GM12878 (cell line): ENCODE results near the gene DUOX2. TPM values are rescaled to one million over a fixed set of nuclear protein-coding genes. Genes with fewer than 3 reads are reported as not detected.

Experiments used
- ATAC-seq: fragments of 200-7000 bp; cut with Tn5 transposase; 3 replicates; pipeline ENCODE4 v1.9.1; 2020; ENCODE audit warnings: mild to moderate bottlenecking, moderate library complexity
- BruUV-seq: library from RNA; stranded (reverse); fragments of 400-500 nt; replicated peaks from 2 replicates; lab custom pipeline; 2021; lab: Mats Ljungman, UMichigan
- CTCF ChIA-PET: fragments of 300-600 bp; sonication (Branson Sonifier 250); formaldehyde crosslinking; extraction: SDS; loops from one replicate; lab custom pipeline; 2021; ENCODE audit warnings: inconsistent platforms; lab: Yijun Ruan, JAX
- POLR2A ChIA-PET: fragments of 350-600 bp; formaldehyde crosslinking; extraction: SDS; loops from one replicate; lab custom pipeline; 2021; ENCODE audit warnings: inconsistent platforms; lab: Charles Lee
- RAD21 ChIA-PET: fragments of 300-600 bp; sonication (Branson Sonifier 250); formaldehyde crosslinking; loops from one replicate; lab custom pipeline; 2023; ENCODE audit warnings: antibody characterized with exemption; ENCODE audit not compliant: unreplicated experiment; lab: Charles Lee
- SMC1A ChIA-PET: fragments of 300-600 bp; sonication (Branson Sonifier 250); formaldehyde crosslinking; loops from one replicate; lab custom pipeline; 2023; ENCODE audit not compliant: unreplicated experiment, uncharacterized antibody; lab: Charles Lee
- DNase-seq: peaks from one replicate; pipeline ENCODE4 v3.0.0-alpha.2; 2011; ENCODE audit warnings: low read depth, low spot score
- FAIRE-seq: peaks from 3 replicates; lab custom pipeline; 2011; peaks lifted over from hg19 to GRCh38; lab: Jason Lieb, UNC
- H2AFZ ChIP-seq: 2 replicates; pipeline ENCODE4 v1.6.0; 2011; ENCODE audit warnings: low read depth, low read length, control low read depth; ENCODE audit not compliant: control insufficient read depth
- H3K27ac ChIP-seq: 2 replicates; pipeline ENCODE4 v1.5.1; 2011; ENCODE audit warnings: control low read depth; ENCODE audit not compliant: control insufficient read depth, insufficient read depth
- H3K27me3 ChIP-seq, 2 experiments: replicated peaks in 1 of 2; 2 replicates each; pipeline versions ENCODE4 v1.6.0 to v1.6.1; 2011; ENCODE audit warnings: low read length in 1 of 2; ENCODE audit not compliant: control insufficient read depth in 2 of 2, insufficient read depth in 2 of 2
- H3K36me3 ChIP-seq, 2 experiments: 2 replicates each; pipeline ENCODE4 v1.5.1; 2011; ENCODE audit warnings: low read length in 1 of 2; ENCODE audit not compliant: control insufficient read depth in 2 of 2, insufficient read depth in 2 of 2
- H3K4me1 ChIP-seq: 2 replicates; pipeline ENCODE4 v1.6.1; 2011; ENCODE audit warnings: mild to moderate bottlenecking, low read length, moderate library complexity, mixed read lengths; ENCODE audit not compliant: control insufficient read depth, insufficient read depth
- H3K4me2 ChIP-seq: 2 replicates; pipeline ENCODE4 v1.6.0; 2011; ENCODE audit warnings: control low read depth; ENCODE audit not compliant: control insufficient read depth, insufficient read depth
- H3K4me3 ChIP-seq: fragments of 200-600 bp; sonication (generic); 2 replicates; pipeline ENCODE4 v1.5.1; 2016
- H3K79me2 ChIP-seq: 2 replicates; pipeline ENCODE4 v1.6.0; 2011; ENCODE audit warnings: low read length; ENCODE audit not compliant: control insufficient read depth, insufficient read depth
- H3K9ac ChIP-seq: 2 replicates; pipeline ENCODE4 v1.8.0; 2011; ENCODE audit warnings: low read length, control low read depth, mixed read lengths; ENCODE audit not compliant: control insufficient read depth, insufficient read depth
- H3K9me3 ChIP-seq: replicated peaks from 3 replicates; pipeline ENCODE4 v1.5.1; 2011; ENCODE audit warnings: mild to moderate bottlenecking, low read length; ENCODE audit not compliant: control insufficient read depth, insufficient read depth
- H4K20me1 ChIP-seq: 2 replicates; pipeline ENCODE4 v1.6.0; 2011; ENCODE audit not compliant: control insufficient read depth, insufficient read depth
- NFIC ChIP-seq: IDR thresholded peaks from 2 replicates; pipeline ENCODE4 v1.6.1; 2012; ENCODE audit warnings: low read depth, mild to moderate bottlenecking, inconsistent platforms, low read length, moderate library complexity
- NR2C1 ChIP-seq: fragments of 450-650 bp; IDR thresholded peaks from 2 replicates; pipeline ENCODE4 v1.6.1; 2017; ENCODE audit warnings: antibody characterized with exemption, mild to moderate bottlenecking, moderate library complexity
- POLR2A ChIP-seq: IDR thresholded peaks from 2 replicates; pipeline ENCODE4 v1.6.1; 2011; ENCODE audit warnings: low read depth, mild to moderate bottlenecking, low read length
- RAD51 ChIP-seq: fragments of 450-650 bp; IDR thresholded peaks from 2 replicates; pipeline ENCODE4 v1.6.1; 2016; ENCODE audit warnings: moderate library complexity, mild to moderate bottlenecking, inconsistent platforms
- SMAD5 ChIP-seq: IDR thresholded peaks from 2 replicates; pipeline ENCODE4 v1.6.1; 2016; ENCODE audit warnings: antibody characterized with exemption, low read depth
- SMC3 ChIP-seq: IDR thresholded peaks from 2 replicates; pipeline ENCODE4 v1.6.1; 2011; ENCODE audit warnings: low read length, improper control_type of control experiment, borderline replicate concordance
- STAT3 ChIP-seq: IDR thresholded peaks from 2 replicates; pipeline ENCODE4 v1.6.1; 2011; ENCODE audit warnings: low read depth, low read length, improper control_type of control experiment
- SUPT20H ChIP-seq: IDR thresholded peaks from 2 replicates; pipeline ENCODE4 v1.6.1; 2011; ENCODE audit warnings: low read depth, mild to moderate bottlenecking, low read length, moderate library complexity, borderline replicate concordance; ENCODE audit not compliant: control insufficient read depth
- ZBED1 ChIP-seq: IDR thresholded peaks from 2 replicates; pipeline ENCODE4 v1.6.1; 2016; ENCODE audit warnings: borderline replicate concordance
- ZNF274 ChIP-seq: IDR thresholded peaks from one replicate; pipeline ENCODE4 v1.8.0; 2011; ENCODE audit not compliant: insufficient read length, insufficient read depth
- WGBS: methylation state at CpG from one replicate; pipeline ENCODE4 v1.1.6; 2016; ENCODE audit warnings: low lambda C conversion rate; ENCODE audit not compliant: insufficient replicate concordance, insufficient coverage; ENCODE audit errors: missing lambda C conversion rate; 5-methylcytosine and 5-hydroxymethylcytosine counted together
- in situ Hi-C: fragments of 300-500 bp; cut with MboI; formaldehyde crosslinking; loops from 9 replicates; pipeline ENCODE4 v1.14.3; 2018; ENCODE audit warnings: mixed read lengths
- intact Hi-C: fragments of 100-400 bp; cut with micrococcal nuclease; formaldehyde crosslinking; loops from one replicate; pipeline ENCODE4 v1.14.2; 2022; ENCODE audit not compliant: unreplicated experiment
- polyA plus RNA-seq, 11 experiments: library from polyadenylated mRNA; depleted of rRNA in 4 of 11; unstranded in 6 of 11; stranded (reverse) in 5 of 11; fragments of >200 nt; fragmentation: Nextera tagmentation in 4 of 11; fragmentation: Illumina TruSeq in 1 of 11; extraction: Ambion mirVana in 4 of 11; extraction: Trizol in 1 of 11; gene quantifications; 1 replicate in 1 of 11; 2 replicates in 10 of 11; pipeline versions ENCODE4 v1.2.1 to v1.2.3, GENCODE V29; 2011 to 2016; ENCODE audit warnings: inconsistent platforms in 2 of 11, missing spikeins in 2 of 11, low read depth in 1 of 11
- total RNA-seq, 4 experiments: library from RNA; depleted of rRNA in 3 of 4; stranded (reverse); fragments of >200 nt in 3 of 4; fragmentation: Illumina TruSeq in 1 of 4; extraction: Trizol in 1 of 4; gene quantifications; 2 replicates each; pipeline versions ENCODE4 v1.2.1 to v1.2.3, GENCODE V29; 2013 to 2021
- TF ChIP-seq, protein P1 (sequence below): fragments of 450-650 bp; IDR thresholded peaks from 2 replicates; pipeline ENCODE4 v1.6.1; 2014; ENCODE audit warnings: mild to moderate bottlenecking
- TF ChIP-seq, protein P2 (sequence below): IDR thresholded peaks from 2 replicates; pipeline ENCODE4 v1.6.1; 2011; ENCODE audit warnings: mild to moderate bottlenecking, low read depth, low read length, moderate library complexity; ENCODE audit not compliant: insufficient replicate concordance
- TF ChIP-seq, protein P3 (sequence below): fragments of 450-650 bp; IDR thresholded peaks from 2 replicates; pipeline ENCODE4 v1.6.1; 2016; ENCODE audit warnings: mild to moderate bottlenecking
- TF ChIP-seq, protein P4 (sequence below): fragments of 150-350 bp; IDR thresholded peaks from 2 replicates; pipeline ENCODE4 v1.6.1; 2014; ENCODE audit warnings: mild to moderate bottlenecking, low read depth, low read length
- TF ChIP-seq, protein P5 (sequence below): fragments of 450-650 bp; formaldehyde crosslinking; IDR thresholded peaks from 2 replicates; pipeline ENCODE4 v1.5.0; 2022; ENCODE audit warnings: mild to moderate bottlenecking, missing genetic modification characterization

The DUOX2 gene
- total and polyA plus RNA-seq, 10 of the 15 experiments (the other 5 are each of a cell fraction or from before 2014, with no cell fraction given), result 0.05 TPM; not detected in 9

DNA sequence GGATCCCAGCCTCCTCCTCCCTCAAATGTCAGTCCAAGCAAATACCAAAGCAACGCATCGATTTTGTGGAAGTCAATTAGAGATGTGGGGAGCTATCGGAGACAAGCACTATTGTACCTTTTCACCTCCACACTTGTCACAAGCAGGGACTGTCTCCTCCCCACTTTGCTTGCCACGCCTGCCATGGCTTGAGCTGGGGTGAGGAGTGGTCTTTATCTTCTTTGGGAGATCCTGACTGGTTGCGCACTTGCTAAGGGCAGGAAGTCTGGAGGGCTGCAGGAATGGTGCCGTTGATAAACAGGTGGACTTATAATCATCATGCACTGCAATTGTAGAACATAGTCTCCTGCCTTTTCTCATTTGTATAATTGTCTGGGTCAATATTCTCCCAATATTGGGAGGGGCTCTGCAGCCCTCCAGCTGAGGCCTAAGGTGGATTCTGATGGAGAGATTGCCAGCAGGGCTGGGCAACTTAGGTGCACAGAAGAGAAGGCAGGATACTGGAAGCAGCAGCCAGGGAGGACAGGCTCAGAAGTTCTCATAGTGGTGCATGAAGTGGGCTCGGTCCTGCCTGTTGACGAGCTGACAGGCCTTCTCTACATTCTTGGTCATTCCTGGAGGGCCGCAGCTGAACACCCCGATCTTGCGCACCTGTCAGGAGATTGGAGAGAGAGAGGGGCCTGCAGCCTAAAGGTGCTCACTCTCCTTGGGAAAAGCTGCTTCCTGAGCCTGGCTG, 20.2 kb downstream of the DUOX2 start:
- Histone ChIP-seq H3K9ac (no peak overlapping the region), H3K4me1 (no peaks in the 10 kb centered on the region), H3K27me3 (peaks cover 0 to 2% of the 10 kb centered on the region in 2 experiments; a peak in 1 of 4 replicates), H3K27ac (no peak overlapping the region), H2AFZ (no peak overlapping the region), H4K20me1 (no peaks in the 10 kb centered on the region), H3K4me3 (no peak overlapping the region), H3K9me3 (no peaks in the 10 kb centered on the region), H3K36me3 (no peaks in the 10 kb centered on the region), H3K4me2 (no peak overlapping the region), H3K79me2 (no peaks in the 10 kb centered on the region)
- FAIRE-seq (no peak), DNase-seq (no peak), ATAC-seq (no peak)
- ChIA-PET SMC1A (no interaction called here), CTCF (interaction anchor here (0.7 to 1.2 kb wide), 2 partner anchors 31 to 33 kb away, joined by 3 read pairs; no protein-coding TSS in a partner anchor), RAD21 (no interaction called here), POLR2A (interaction anchor here (1.0 kb wide), 1 partner anchor 11 kb away, joined by 3 read pairs; no protein-coding TSS in a partner anchor)
- in situ Hi-C loops, result no loop called here
- intact Hi-C loops, result no loop called here
- WGBS, result 60% methylated on average over 11 of the region's 11 CpGs
- no TSS peak for BruUV-seq
- TF ChIP-seq NFIC (no peak), STAT3 (no peak), NR2C1 (no peak), ZNF274 (no peak), RAD51 (no peak), SMC3 (no peak), POLR2A (no peak), ZBED1 (no peak), SUPT20H (no peak), SMAD5 (no peak)
- TF ChIP-seq, protein P1, sequence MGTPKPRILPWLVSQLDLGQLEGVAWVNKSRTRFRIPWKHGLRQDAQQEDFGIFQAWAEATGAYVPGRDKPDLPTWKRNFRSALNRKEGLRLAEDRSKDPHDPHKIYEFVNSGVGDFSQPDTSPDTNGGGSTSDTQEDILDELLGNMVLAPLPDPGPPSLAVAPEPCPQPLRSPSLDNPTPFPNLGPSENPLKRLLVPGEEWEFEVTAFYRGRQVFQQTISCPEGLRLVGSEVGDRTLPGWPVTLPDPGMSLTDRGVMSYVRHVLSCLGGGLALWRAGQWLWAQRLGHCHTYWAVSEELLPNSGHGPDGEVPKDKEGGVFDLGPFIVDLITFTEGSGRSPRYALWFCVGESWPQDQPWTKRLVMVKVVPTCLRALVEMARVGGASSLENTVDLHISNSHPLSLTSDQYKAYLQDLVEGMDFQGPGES, result no peak
- TF ChIP-seq, protein P2, sequence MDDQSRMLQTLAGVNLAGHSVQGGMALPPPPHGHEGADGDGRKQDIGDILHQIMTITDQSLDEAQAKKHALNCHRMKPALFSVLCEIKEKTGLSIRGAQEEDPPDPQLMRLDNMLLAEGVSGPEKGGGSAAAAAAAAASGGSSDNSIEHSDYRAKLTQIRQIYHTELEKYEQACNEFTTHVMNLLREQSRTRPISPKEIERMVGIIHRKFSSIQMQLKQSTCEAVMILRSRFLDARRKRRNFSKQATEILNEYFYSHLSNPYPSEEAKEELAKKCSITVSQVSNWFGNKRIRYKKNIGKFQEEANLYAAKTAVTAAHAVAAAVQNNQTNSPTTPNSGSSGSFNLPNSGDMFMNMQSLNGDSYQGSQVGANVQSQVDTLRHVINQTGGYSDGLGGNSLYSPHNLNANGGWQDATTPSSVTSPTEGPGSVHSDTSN, result no peak
- TF ChIP-seq, protein P3, sequence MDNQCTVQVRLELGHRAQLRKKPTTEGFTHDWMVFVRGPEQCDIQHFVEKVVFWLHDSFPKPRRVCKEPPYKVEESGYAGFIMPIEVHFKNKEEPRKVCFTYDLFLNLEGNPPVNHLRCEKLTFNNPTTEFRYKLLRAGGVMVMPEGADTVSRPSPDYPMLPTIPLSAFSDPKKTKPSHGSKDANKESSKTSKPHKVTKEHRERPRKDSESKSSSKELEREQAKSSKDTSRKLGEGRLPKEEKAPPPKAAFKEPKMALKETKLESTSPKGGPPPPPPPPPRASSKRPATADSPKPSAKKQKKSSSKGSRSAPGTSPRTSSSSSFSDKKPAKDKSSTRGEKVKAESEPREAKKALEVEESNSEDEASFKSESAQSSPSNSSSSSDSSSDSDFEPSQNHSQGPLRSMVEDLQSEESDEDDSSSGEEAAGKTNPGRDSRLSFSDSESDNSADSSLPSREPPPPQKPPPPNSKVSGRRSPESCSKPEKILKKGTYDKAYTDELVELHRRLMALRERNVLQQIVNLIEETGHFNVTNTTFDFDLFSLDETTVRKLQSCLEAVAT, result no peak
- TF ChIP-seq, protein P4, sequence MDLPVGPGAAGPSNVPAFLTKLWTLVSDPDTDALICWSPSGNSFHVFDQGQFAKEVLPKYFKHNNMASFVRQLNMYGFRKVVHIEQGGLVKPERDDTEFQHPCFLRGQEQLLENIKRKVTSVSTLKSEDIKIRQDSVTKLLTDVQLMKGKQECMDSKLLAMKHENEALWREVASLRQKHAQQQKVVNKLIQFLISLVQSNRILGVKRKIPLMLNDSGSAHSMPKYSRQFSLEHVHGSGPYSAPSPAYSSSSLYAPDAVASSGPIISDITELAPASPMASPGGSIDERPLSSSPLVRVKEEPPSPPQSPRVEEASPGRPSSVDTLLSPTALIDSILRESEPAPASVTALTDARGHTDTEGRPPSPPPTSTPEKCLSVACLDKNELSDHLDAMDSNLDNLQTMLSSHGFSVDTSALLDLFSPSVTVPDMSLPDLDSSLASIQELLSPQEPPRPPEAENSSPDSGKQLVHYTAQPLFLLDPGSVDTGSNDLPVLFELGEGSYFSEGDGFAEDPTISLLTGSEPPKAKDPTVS, result no peak
- TF ChIP-seq, protein P5, sequence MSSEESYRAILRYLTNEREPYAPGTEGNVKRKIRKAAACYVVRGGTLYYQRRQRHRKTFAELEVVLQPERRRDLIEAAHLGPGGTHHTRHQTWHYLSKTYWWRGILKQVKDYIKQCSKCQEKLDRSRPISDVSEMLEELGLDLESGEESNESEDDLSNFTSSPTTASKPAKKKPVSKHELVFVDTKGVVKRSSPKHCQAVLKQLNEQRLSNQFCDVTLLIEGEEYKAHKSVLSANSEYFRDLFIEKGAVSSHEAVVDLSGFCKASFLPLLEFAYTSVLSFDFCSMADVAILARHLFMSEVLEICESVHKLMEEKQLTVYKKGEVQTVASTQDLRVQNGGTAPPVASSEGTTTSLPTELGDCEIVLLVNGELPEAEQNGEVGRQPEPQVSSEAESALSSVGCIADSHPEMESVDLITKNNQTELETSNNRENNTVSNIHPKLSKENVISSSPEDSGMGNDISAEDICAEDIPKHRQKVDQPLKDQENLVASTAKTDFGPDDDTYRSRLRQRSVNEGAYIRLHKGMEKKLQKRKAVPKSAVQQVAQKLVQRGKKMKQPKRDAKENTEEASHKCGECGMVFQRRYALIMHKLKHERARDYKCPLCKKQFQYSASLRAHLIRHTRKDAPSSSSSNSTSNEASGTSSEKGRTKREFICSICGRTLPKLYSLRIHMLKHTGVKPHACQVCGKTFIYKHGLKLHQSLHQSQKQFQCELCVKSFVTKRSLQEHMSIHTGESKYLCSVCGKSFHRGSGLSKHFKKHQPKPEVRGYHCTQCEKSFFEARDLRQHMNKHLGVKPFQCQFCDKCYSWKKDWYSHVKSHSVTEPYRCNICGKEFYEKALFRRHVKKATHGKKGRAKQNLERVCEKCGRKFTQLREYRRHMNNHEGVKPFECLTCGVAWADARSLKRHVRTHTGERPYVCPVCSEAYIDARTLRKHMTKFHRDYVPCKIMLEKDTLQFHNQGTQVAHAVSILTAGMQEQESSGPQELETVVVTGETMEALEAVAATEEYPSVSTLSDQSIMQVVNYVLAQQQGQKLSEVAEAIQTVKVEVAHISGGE (CRISPR knock-in tag), result no peak
